ENCODE measurements around the gene UQCRC1. TPM values are rescaled to one million over a fixed set of nuclear protein-coding genes. Genes with fewer than 3 reads are reported as not detected.

The UQCRC1 gene
- polyA plus RNA-seq, 3 donors = 326 to 409 (median 350) TPM

DNA sequence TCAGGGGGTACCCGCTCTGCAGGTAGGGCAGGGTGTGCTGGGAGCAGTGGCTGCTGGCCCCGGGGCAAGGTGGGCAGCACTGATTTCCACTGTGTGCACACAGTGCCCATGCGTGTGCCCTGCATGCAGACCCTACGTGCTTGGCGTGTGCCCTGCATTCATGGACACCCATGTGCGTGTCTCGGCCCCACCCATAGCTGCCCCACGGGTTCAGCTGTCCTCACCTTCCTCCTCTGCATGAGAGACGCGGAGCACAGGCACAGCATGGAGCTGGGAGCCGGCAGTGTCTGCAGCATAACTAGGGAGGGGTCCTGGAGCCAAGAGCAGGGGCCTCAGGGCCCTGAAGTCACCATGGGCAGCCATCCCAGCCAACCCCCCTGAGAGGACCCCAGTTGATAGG, 44.3 kb downstream of the UQCRC1 start:
- TF ChIP-seq CTCF (IDR thresholded peaks at IDR 0.05) = no peak
- H3K27me3 Mint-ChIP-seq (ENCODE audit: low read depth in 3 of 3) = peaks cover 2 to 9% (median 3%) of the 10 kb centered on the region in 3 donors
- no peaks in the 10 kb centered on the region for H3K9me3 ChIP-seq (replicated peaks in 1 of 2; ENCODE audit: control insufficient read depth in 1 of 2, insufficient read depth in 1 of 2, low read length in 2 of 2)
- no peaks in the 10 kb centered on the region for H4K20me1 ChIP-seq (ENCODE audit: insufficient read depth, low read length)
- H3K4me1 ChIP-seq (ENCODE audit: control insufficient read depth in 1 of 2, insufficient read depth in 2 of 2, low read length in 2 of 2) = peaks cover 64 to 67% of the 10 kb centered on the region in 2 donors
- peak overlapping the region; percentile 51 for H3K9ac ChIP-seq (ENCODE audit: insufficient read depth, low read length, poor library complexity, severe bottlenecking)
- no peaks in the 10 kb centered on the region for H3K36me3 ChIP-seq (replicated peaks in 1 of 2; ENCODE audit: control insufficient read depth in 1 of 2, insufficient read depth in 2 of 2, low read length in 2 of 2)
- no peaks in the 10 kb centered on the region for H3K27me3 ChIP-seq (ENCODE audit: control insufficient read depth in 2 of 2, insufficient read depth in 2 of 2, low read length in 2 of 2)
- peaks cover 0 to 2% of the 10 kb centered on the region in 2 donors for H3K36me3 Mint-ChIP-seq
- no peak for DNase-seq
- H3K27ac ChIP-seq (ENCODE audit: low read depth in 1 of 2, low read length in 2 of 2) = peak overlapping the region; percentile 47 to 78
- intact Hi-C loops (cut with micrococcal nuclease) = loop anchor here in 1 of 2 donors (2.0 kb wide), 2 partner anchors 44 to 70 kb away; partner anchors contain the start of genes SLC26A6 and UQCRC1
- H3K27ac Mint-ChIP-seq = peak overlapping the region; percentile 44 to 98 (median 96)
- H3K4me3 Mint-ChIP-seq = no peak overlapping the region
- H3K79me2 ChIP-seq (ENCODE audit: insufficient read depth, low read length) = no peaks in the 10 kb centered on the region
- no peak overlapping the region for H2AFZ ChIP-seq (ENCODE audit: insufficient read depth, low read depth, low read length, poor library complexity, severe bottlenecking)
- H3K4me2 ChIP-seq (replicated peaks; ENCODE audit: extremely low read depth, low read length, poor library complexity, severe bottlenecking) = no peak overlapping the region
- no peaks in the 10 kb centered on the region for H3K9me3 Mint-ChIP-seq
- 94% methylated on average over 10 of the region's 11 CpGs for WGBS (ENCODE audit: insufficient coverage)
- no peak overlapping the region for H3K4me3 ChIP-seq (replicated peaks in 1 of 3; ENCODE audit: low read depth in 2 of 3, low read length in 3 of 3)
- peaks cover 62% of the 10 kb centered on the region for H3K4me1 Mint-ChIP-seq

- Mint-ChIP-seq H3K27ac (peak overlapping the region in 6 of 7 donors; percentile 94 to 98 (median 96)), H3K4me1 (peaks cover 67% of the 10 kb centered on the region), H3K9me3 (no peaks in the 10 kb centered on the region), H3K36me3 (peaks cover 0 to 2% of the 10 kb centered on the region in 2 donors), H3K4me3 (no peak overlapping the region), H3K27me3 (ENCODE audit: low read depth in 3 of 3) (peaks cover 1 to 14% (median 3%) of the 10 kb centered on the region in 3 donors)
- peak overlapping the region; percentile 15 for H3K4me2 ChIP-seq (replicated peaks; ENCODE audit: extremely low read depth, low read length, poor library complexity, severe bottlenecking)
- TF ChIP-seq CTCF (IDR thresholded peaks at IDR 0.05) = no peak
- intact Hi-C loops (cut with micrococcal nuclease) = loop anchor here in 1 of 2 donors (2.0 kb wide), 2 partner anchors 44 to 70 kb away; partner anchors contain the start of genes SLC26A6 and UQCRC1
- no peaks in the 10 kb centered on the region for H3K27me3 ChIP-seq (ENCODE audit: control insufficient read depth in 2 of 2, insufficient read depth in 2 of 2, low read length in 2 of 2)
- H3K9me3 ChIP-seq (replicated peaks in 1 of 2; ENCODE audit: control insufficient read depth in 1 of 2, insufficient read depth in 1 of 2, low read length in 2 of 2) = no peaks in the 10 kb centered on the region
- WGBS (ENCODE audit: insufficient coverage) = 96% methylated on average over 11 of the region's 11 CpGs
- no peaks in the 10 kb centered on the region for H4K20me1 ChIP-seq (ENCODE audit: insufficient read depth, low read length)
- H3K36me3 ChIP-seq (replicated peaks in 1 of 2; ENCODE audit: control insufficient read depth in 1 of 2, insufficient read depth in 2 of 2, low read length in 2 of 2) = no peaks in the 10 kb centered on the region
- H3K79me2 ChIP-seq (ENCODE audit: insufficient read depth, low read length) = no peaks in the 10 kb centered on the region
- peak overlapping the region; percentile 47 to 78 for H3K27ac ChIP-seq (ENCODE audit: low read depth in 1 of 2, low read length in 2 of 2)
- no peak for DNase-seq
- H3K4me3 ChIP-seq (replicated peaks in 1 of 3; ENCODE audit: low read depth in 2 of 3, low read length in 3 of 3) = peak overlapping the region in 1 of 3 experiments; percentile 24
- H3K9ac ChIP-seq (ENCODE audit: insufficient read depth, low read length, poor library complexity, severe bottlenecking) = peak overlapping the region; percentile 51
- H3K4me1 ChIP-seq (ENCODE audit: control insufficient read depth in 1 of 2, insufficient read depth in 2 of 2, low read length in 2 of 2) = peaks cover 69 to 72% of the 10 kb centered on the region in 2 donors
- H2AFZ ChIP-seq (ENCODE audit: insufficient read depth, low read depth, low read length, poor library complexity, severe bottlenecking) = no peak overlapping the region
Observed at GRCh38 chr3:48564667-48565066, 44.8 kb downstream of the UQCRC1 start.
